Karpas-422 (cell line): ENCODE measurements around the gene USP32. TPM values are rescaled to one million over a fixed set of nuclear protein-coding genes. Genes with fewer than 3 reads are reported as not detected.
A peak's percentile ranks its signal among the peaks of the same experiment; 100 is the strongest.

Experiments used
- DNase-seq: peaks from one replicate; pipeline ENCODE4 v3.0.0-alpha.2; 2015
- H2AFZ ChIP-seq: fragments of 200-600 bp; sonication (generic); 2 replicates; pipeline ENCODE4 v1.6.1; 2014; ENCODE audit warnings: antibody characterized with exemption, low read length, mixed read lengths
- H3K27ac ChIP-seq: fragments of 200-600 bp; sonication (generic); 2 replicates; pipeline ENCODE4 v1.5.1; 2014; ENCODE audit warnings: mild to moderate bottlenecking, low read length, moderate library complexity
- H3K27me3 ChIP-seq: fragments of 200-600 bp; sonication (generic); 2 replicates; pipeline ENCODE4 v1.6.1; 2014; ENCODE audit warnings: low read length, mixed read lengths
- H3K36me3 ChIP-seq: fragments of 200-600 bp; sonication (generic); 2 replicates; pipeline ENCODE4 v1.6.1; 2014; ENCODE audit warnings: low read length, mixed read lengths; ENCODE audit not compliant: insufficient read depth
- H3K4me1 ChIP-seq: fragments of 200-600 bp; sonication (generic); 2 replicates; pipeline ENCODE4 v1.6.1; 2014; ENCODE audit warnings: mild to moderate bottlenecking, low read length, mixed read lengths
- H3K4me2 ChIP-seq: fragments of 200-600 bp; sonication (generic); 2 replicates; pipeline ENCODE4 v1.6.1; 2014; ENCODE audit warnings: low read length, low read depth, mild to moderate bottlenecking; ENCODE audit not compliant: poor library complexity, severe bottlenecking
- H3K4me3 ChIP-seq: fragments of 200-600 bp; sonication (generic); 2 replicates; pipeline ENCODE4 v1.5.1; 2014; ENCODE audit warnings: mild to moderate bottlenecking, antibody characterized with exemption, low read length, mixed read lengths
- H3K79me2 ChIP-seq: fragments of 200-600 bp; sonication (generic); 2 replicates; pipeline ENCODE4 v1.6.1; 2014; ENCODE audit warnings: mild to moderate bottlenecking, low read length, mixed read lengths
- H3K9ac ChIP-seq: fragments of 200-600 bp; sonication (generic); 2 replicates; pipeline ENCODE4 v1.6.0; 2014; ENCODE audit warnings: low read length
- H3K9me2 ChIP-seq: fragments of 200-600 bp; sonication (generic), shearing (Covaris generic); replicated peaks from 2 replicates; pipeline ENCODE4 v1.6.0; 2014; ENCODE audit warnings: mild to moderate bottlenecking, low read length, moderate library complexity; ENCODE audit not compliant: insufficient read depth
- H3K9me3 ChIP-seq: fragments of 300-700, 200-600 bp; sonication (generic); 2 replicates; pipeline ENCODE4 v1.6.1; 2014; ENCODE audit warnings: low read length, mixed read lengths
- H4K20me1 ChIP-seq: fragments of 200-600 bp; sonication (generic); 2 replicates; pipeline ENCODE4 v1.6.1; 2014; ENCODE audit warnings: mild to moderate bottlenecking, antibody characterized with exemption, low read length, low read depth; ENCODE audit not compliant: insufficient read depth
- total RNA-seq: library from RNA; depleted of rRNA; stranded (reverse); fragments of >200 nt; shearing (Covaris generic); gene quantifications from 2 replicates; pipeline ENCODE4 v1.2.3, GENCODE V29; 2014; ENCODE audit warnings: low replicate concordance

Gene USP32
- total RNA-seq, 1 experiment from 2014 or later = 81.0 TPM

DNA sequence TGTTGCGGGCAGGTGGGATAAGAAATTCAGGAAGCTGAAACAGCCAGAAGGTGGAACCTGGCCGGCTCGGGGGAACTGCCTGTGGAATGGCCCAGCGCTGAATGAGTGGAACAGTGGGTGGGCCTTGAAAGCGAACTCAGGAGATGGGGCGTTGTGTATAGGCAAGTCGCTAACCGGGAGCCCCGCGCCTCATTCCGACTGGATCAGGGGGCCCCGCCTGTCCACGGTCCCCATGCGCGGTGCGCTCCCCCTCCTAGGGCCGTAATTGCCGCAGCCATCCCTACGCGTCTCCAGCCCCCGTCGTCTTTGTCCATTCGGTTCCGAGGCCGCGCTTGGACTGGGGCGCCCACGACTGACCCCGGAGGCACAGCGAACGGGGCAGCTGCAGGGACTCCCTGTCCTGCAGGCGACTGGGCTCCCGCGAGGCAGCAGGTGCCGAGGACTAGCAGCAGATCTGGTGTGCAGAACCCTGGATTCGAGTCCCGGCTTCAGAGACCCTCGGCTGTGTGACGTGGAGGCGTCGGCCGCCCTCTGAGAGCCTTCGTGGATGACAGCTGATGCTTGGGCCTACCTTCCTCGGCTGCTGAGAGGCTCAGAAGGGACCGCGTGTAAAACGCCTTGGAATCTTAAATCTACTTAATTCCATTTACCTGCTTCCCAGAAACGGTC is 253.0 kb downstream of the USP32 start:
- H3K27me3 ChIP-seq = no peaks in the 10 kb centered on the region
- no peaks in the 10 kb centered on the region for H4K20me1 ChIP-seq
- no peaks in the 10 kb centered on the region for H3K9me3 ChIP-seq
- H3K9me2 ChIP-seq = no peaks in the 10 kb centered on the region
- no peak overlapping the region for H3K27ac ChIP-seq
- no peaks in the 10 kb centered on the region for H3K79me2 ChIP-seq
- no peaks in the 10 kb centered on the region for H3K36me3 ChIP-seq
- DNase-seq = no peak
- peaks cover 23% of the 10 kb centered on the region for H3K4me1 ChIP-seq
- no peak overlapping the region for H3K4me2 ChIP-seq
- H3K4me3 ChIP-seq = no peak overlapping the region
- H3K9ac ChIP-seq = no peak overlapping the region
- no peak overlapping the region for H2AFZ ChIP-seq

DNA sequence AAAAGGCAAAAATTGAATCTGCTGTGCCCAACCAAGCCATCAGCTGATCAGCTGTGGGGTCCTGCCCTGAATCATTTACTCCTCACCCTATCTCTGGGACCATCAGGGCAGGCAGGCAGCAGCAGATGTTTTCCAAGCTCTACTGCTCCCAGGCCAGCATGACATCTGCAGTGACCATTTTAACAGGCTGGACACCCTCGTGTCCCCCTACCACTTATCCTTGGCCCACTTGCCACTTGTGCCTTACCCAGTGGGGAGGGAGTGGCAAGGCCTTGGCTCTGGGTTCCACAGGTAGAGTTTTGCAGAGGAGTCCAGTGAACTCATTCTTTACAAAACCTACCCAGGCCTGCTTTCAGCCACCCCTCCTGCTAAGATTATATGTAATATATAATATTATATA is 254.2 kb downstream of the USP32 start:
- H3K4me2 ChIP-seq = no peak overlapping the region
- H2AFZ ChIP-seq = no peak overlapping the region
- no peaks in the 10 kb centered on the region for H3K79me2 ChIP-seq
- no peaks in the 10 kb centered on the region for H3K36me3 ChIP-seq
- H3K9ac ChIP-seq = no peak overlapping the region
- H3K4me3 ChIP-seq = no peak overlapping the region
- DNase-seq = no peak
- H3K9me3 ChIP-seq = no peaks in the 10 kb centered on the region
- H3K4me1 ChIP-seq = peaks cover 18% of the 10 kb centered on the region
- no peaks in the 10 kb centered on the region for H3K27me3 ChIP-seq
- H3K9me2 ChIP-seq = no peaks in the 10 kb centered on the region
- no peak overlapping the region for H3K27ac ChIP-seq
- no peaks in the 10 kb centered on the region for H4K20me1 ChIP-seq

DNA sequence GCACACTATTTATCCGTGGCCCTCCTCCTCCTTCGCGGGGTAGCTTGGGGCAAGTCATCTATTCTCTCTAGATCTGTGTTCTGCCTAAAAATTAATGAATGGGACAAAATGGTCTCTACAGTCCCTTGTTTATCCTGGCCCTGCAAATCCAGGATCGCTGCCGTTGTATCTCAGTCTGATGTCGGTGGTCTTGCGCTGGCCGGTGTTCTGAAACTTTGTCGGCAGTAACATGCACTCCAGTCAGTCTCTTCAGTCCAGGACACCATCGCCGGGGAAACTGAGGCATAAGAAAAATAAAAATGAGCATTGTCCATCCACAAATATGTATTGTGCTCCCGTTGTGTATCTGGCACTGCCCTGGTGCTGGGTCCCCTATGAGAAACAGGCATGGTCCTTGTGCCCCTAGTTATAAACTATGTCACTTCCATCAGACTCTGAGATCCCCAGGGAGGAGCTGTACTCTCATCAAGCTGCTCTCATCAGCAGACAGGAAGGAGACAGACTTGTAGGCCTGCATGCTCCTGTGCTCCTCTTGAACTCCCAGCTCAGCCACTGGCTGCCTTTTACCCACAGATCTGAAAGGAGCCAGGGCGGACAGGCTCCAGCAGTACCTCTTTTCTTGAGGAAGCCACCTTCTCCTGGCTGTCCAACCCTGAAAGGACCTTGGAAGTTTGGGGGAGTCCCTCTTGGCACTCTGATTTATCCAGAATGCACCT is 255.8 kb downstream of the USP32 start:
- Histone ChIP-seq H3K79me2 (no peaks in the 10 kb centered on the region), H4K20me1 (no peaks in the 10 kb centered on the region), H3K9me3 (no peaks in the 10 kb centered on the region), H3K27me3 (no peaks in the 10 kb centered on the region), H3K4me2 (no peak overlapping the region), H3K9me2 (no peaks in the 10 kb centered on the region), H3K4me3 (no peak overlapping the region), H3K9ac (no peak overlapping the region), H3K36me3 (no peaks in the 10 kb centered on the region), H2AFZ (no peak overlapping the region), H3K4me1 (peaks cover 12% of the 10 kb centered on the region), H3K27ac (no peak overlapping the region)
- peak; percentile 54 for DNase-seq

DNA sequence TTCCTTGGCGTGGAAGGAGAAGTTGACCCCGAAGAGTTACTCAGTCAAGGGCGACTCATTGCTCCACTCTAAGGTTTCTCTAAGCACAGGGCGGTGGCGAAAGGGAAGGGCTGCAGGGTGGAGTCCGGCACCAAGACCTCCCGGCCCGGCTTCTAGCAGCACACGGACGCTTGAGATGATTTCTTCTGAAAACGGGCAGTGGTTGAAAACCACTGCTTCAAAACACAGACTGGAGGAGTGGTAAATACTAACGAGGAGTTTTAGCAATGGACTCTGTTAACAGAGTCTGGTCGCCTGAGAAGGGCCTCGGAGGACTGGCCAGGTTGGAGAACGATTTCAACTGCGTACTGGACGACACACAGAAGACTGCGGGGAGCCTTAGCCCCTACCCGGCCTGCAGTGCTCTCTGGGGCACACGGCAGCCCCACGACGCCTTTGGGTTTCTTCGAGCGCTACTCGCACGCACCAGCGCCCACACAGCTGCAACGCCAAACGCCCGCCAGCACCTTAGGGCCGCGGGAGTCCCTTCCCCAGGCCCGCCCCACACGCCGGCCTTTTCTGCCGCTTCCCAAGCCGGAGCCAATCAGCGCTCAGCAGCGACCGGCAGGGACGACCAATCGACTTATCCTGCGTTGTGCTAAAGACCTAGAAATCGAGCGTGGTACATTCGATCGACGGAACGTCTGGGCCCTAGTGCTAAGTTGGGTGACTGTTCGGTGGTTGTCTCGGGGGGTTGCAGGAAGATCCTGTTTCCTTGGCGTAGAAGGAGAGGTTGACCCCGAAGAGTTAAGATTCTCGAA is 256.6 kb downstream of the USP32 start:
- no peak for DNase-seq
- no peaks in the 10 kb centered on the region for H3K9me2 ChIP-seq
- no peak overlapping the region for H3K9ac ChIP-seq
- H3K4me3 ChIP-seq = no peak overlapping the region
- no peaks in the 10 kb centered on the region for H4K20me1 ChIP-seq
- H3K4me1 ChIP-seq = peaks cover 12% of the 10 kb centered on the region
- H2AFZ ChIP-seq = no peak overlapping the region
- no peaks in the 10 kb centered on the region for H3K9me3 ChIP-seq
- no peaks in the 10 kb centered on the region for H3K27me3 ChIP-seq
- no peaks in the 10 kb centered on the region for H3K36me3 ChIP-seq
- no peak overlapping the region for H3K4me2 ChIP-seq
- no peak overlapping the region for H3K27ac ChIP-seq
- H3K79me2 ChIP-seq = no peaks in the 10 kb centered on the region

DNA sequence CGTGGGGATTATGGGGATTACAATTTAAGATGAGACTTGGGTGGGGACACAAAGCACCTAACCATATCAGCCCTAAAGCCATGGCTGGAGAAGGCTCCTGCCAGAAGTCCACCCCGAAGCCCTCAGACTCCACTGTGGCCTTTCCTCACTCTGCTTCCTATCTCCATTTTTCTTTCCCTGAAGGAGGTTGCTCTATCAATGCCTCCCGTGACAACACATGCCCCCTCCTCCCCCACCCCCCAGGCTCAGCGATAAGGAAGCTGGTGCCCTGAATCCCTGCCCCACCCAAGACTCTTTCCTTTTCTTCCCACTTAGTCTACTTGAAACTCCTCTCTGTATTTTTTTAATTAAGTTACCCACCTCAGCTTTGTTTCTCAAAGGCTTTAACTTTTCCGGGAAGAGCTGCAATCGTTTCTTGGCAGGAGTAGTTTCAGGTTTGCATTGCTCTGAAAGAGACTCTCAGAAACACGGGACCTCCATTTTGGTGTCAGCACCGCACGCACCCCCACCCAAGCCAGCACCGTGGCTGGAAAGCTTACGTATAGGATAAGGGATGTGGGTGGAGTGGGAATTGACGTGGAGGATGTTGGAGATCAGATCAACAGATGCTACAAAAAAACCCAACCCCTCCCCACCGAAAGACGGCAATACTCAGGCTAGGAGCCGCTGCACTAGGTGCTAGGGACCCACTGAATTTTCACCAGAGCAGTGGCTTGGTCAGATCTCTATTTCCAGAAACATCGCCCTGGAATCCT is 257.4 kb downstream of the USP32 start:
- no peaks in the 10 kb centered on the region for H3K27me3 ChIP-seq

DNA sequence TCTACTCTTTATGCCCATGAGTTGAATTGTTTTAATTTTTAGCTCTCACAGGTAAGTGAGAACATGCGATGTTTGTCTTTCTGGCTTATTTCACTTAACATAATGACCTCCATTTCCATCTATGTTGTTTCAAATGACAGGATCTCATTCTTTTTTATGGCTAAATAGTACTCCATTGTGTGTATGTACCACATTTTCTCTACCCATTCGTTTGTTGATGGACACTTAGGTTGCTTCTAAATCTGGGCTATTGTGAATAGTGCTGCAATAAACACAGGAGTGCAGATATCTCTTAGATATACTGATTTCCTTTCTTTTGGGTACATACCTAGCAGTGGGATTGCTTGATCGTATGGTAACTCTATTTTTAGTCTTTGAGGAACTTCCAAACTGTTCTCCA is 261.5 kb downstream of the USP32 start:
- Histone ChIP-seq H3K9ac (no peak overlapping the region), H3K27ac (no peak overlapping the region), H3K9me2 (no peaks in the 10 kb centered on the region), H3K4me2 (no peak overlapping the region), H3K27me3 (no peaks in the 10 kb centered on the region), H4K20me1 (no peaks in the 10 kb centered on the region), H3K9me3 (no peaks in the 10 kb centered on the region), H3K4me1 (peaks cover 30% of the 10 kb centered on the region), H3K79me2 (no peaks in the 10 kb centered on the region), H3K36me3 (no peaks in the 10 kb centered on the region), H3K4me3 (no peak overlapping the region), H2AFZ (no peak overlapping the region)
- no peak for DNase-seq

More for the DNA sequence above, 257.4 kb downstream of the USP32 start:
- Histone ChIP-seq H3K4me1 (peaks cover 12% of the 10 kb centered on the region), H4K20me1 (no peaks in the 10 kb centered on the region), H3K9me3 (no peaks in the 10 kb centered on the region), H3K4me2 (peak overlapping the region; percentile 17), H3K4me3 (no peak overlapping the region), H3K27ac (no peak overlapping the region), H3K36me3 (no peaks in the 10 kb centered on the region), H3K9ac (no peak overlapping the region), H3K9me2 (no peaks in the 10 kb centered on the region), H2AFZ (no peak overlapping the region), H3K79me2 (no peaks in the 10 kb centered on the region)
- DNase-seq = no peak

DNA sequence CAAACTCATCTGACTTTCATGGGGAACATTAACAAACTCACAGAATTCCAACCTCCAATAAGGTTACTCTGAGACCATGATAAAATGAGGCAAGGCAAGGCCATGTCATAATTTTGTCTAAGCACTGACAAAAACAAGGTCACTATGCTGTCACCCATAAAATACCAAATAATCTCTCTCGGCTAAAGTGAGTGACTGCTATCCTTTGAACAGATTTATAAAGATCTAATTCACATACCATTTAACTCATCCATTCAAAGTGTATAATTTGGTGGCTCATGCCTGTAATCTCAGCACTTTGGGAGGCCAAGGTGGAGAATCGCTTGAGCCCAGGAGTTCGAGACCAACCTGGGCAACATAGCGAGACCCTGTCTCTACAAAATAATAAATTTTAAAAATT is 262.8 kb downstream of the USP32 start:
- H3K4me2 ChIP-seq = peak overlapping the region; percentile 67
- DNase-seq = no peak
- H3K9me3 ChIP-seq = no peaks in the 10 kb centered on the region
- no peaks in the 10 kb centered on the region for H3K27me3 ChIP-seq
- peak overlapping the region; percentile 32; the same call in 1 of the 2 replicates for H3K27ac ChIP-seq
- H3K9me2 ChIP-seq = no peaks in the 10 kb centered on the region
- H2AFZ ChIP-seq = peak overlapping the region; percentile 84; the same call in 1 of the 2 replicates
- H3K36me3 ChIP-seq = no peaks in the 10 kb centered on the region
- H3K9ac ChIP-seq = peak overlapping the region; percentile 39
- no peaks in the 10 kb centered on the region for H4K20me1 ChIP-seq
- peaks cover 26% of the 10 kb centered on the region for H3K4me1 ChIP-seq
- peak overlapping the region; percentile 50; the same call in 1 of the 2 replicates for H3K4me3 ChIP-seq
- H3K79me2 ChIP-seq = no peaks in the 10 kb centered on the region
